GM21515 (cell line): ENCODE results near the gene SPATA31E1.
"Not testable (repeated sequence)": the region's sequence is repeated elsewhere in the genome, so short reads cannot be mapped to it uniquely, and the experiment has no call there.

Experiments
- ATAC-seq: cut with Tn5 transposase; IDR thresholded peaks from one replicate; pipeline ENCODE4 v1.9.1; 2021; ENCODE audit not compliant: unreplicated experiment

SPATA31E1 gene

GRCh38 chr9:87919013-87919412 is 36.3 kb downstream of the SPATA31E1 start:
- not testable (repeated sequence) for ATAC-seq

GRCh38 chr9:87921561-87921960 is 38.9 kb downstream of the SPATA31E1 start:
- not testable (repeated sequence) for ATAC-seq

- ATAC-seq, result not testable (repeated sequence)
Measured at GRCh38 chr9:87923012-87923411, 40.3 kb downstream of the SPATA31E1 start.

DNA sequence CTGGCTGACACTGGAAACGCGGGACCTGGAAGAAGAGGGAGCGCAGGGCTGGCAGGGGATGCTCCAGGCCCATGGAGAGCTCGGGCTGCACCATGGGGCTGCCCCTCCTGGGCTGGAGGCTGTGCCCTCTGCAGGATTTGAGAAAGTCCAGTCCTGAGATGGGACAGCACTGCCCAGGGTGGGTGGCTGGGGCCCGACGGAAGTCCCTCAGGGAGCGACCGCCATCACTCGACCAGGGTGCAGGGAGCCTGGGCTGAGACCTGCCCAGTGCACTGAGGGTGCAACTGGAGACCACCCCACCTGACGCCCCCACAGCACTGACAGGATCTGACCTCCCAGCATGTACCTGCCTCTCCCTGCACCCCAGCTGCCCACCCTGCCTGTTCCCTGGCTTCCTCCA is 42.2 kb downstream of the SPATA31E1 start:
- ATAC-seq, result not testable (repeated sequence)

- not testable (repeated sequence) for ATAC-seq
Measured at GRCh38 chr9:87929152-87929551, 46.5 kb downstream of the SPATA31E1 start.

GRCh38 chr9:87934444-87934843 is 51.8 kb downstream of the SPATA31E1 start:
- ATAC-seq, result not testable (repeated sequence)

DNA sequence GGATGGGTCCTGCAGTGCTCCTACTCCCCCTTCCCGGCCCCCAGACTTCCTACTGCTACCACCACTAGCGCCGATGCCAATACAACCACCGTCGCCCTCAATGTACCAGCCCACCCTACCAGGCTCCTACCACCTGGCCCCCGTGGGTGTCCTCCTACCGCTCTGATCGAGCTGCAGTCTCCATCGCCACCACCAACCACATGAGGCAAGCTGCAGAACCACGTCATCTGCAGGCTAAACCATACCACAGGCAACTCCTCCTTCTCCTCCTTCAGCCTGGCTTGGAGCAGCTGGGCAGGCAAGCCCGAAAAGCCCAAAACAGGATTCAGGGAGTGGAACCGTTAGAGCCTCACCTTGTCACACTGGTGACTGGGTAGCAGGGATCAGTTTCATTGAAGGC is 54.7 kb downstream of the SPATA31E1 start:
- not testable (repeated sequence) for ATAC-seq

DNA sequence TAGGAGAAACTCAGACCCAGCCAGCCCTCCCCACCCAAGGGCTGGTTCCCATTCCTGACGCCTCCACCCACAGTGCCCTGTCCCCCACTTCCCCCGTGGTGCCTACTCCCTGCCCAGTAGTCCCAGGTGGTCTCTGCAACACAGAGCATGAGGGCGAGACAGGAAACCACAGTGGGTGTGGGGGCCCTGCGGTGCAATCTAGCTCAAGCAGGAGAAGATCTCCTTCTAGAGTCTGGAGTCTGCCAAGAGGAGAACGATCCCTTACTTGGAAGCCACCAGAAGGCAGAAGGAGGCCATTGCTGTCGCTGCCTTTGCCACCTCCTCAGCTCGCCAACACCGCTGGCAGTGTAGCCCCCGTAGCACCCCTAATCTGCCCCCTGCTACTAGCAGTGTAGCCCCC is 55.2 kb downstream of the SPATA31E1 start:
- ATAC-seq, result not testable (repeated sequence)

DNA sequence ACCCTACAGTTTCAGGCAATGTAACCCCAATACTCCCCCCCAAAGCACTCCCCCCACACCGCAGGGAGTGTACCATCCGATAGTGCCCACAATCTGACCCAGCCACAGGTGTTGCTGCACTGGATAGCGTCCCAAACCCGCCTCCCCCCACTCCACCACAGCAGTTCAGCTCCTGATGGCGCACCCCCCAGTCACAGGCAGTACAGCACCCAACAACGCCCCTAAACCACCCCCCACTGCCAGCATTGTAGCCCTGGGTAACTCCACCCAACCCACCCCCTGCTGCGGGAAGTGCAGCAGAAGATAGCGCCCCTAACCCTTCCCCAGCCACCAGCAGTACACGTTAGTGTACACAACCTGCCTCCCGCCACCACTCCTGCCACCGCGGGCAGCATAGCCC is 55.7 kb downstream of the SPATA31E1 start:
- not testable (repeated sequence) for ATAC-seq
